Activated CD4-positive, alpha-beta memory T cell treated with anti-CD3 and anti-CD28 coated beads for 36 hours (primary cell): Measurements from ENCODE around the gene FLT3LG. TPM values are rescaled to one million over a fixed set of nuclear protein-coding genes. Genes with fewer than 3 reads are reported as not detected.
A peak's percentile ranks its signal among the peaks of the same experiment; 100 is the strongest.

Source experiments
- CTCF ChIA-PET: fragments of 350-600 bp; sonication (Branson Sonifier 250); formaldehyde crosslinking; loops from one replicate; lab custom pipeline; 2021; ENCODE audit warnings: antibody characterized with exemption, inconsistent platforms; lab: Charles Lee
- POLR2A ChIA-PET: fragments of 350-600 bp; sonication (Branson Sonifier 250); formaldehyde crosslinking; loops from one replicate; lab custom pipeline; 2021; ENCODE audit warnings: antibody characterized with exemption; lab: Charles Lee
- DNase-seq: peaks from one replicate; pipeline ENCODE4 v3.0.0-alpha.2; 2020
- H3K27ac Mint-ChIP-seq: one replicate; pipeline ENCODE4 v1.8.0; 2021; ENCODE audit warnings: mixed read lengths
- H3K27me3 Mint-ChIP-seq: one replicate; pipeline ENCODE4 v1.8.0; 2021; ENCODE audit warnings: mixed read lengths
- H3K36me3 Mint-ChIP-seq: one replicate; pipeline ENCODE4 v1.8.0; 2021; ENCODE audit warnings: mixed read lengths
- H3K4me1 Mint-ChIP-seq: one replicate; pipeline ENCODE4 v1.8.0; 2021; ENCODE audit warnings: low read depth, mixed read lengths
- H3K4me3 Mint-ChIP-seq: one replicate; pipeline ENCODE4 v1.8.0; 2021; ENCODE audit warnings: mild to moderate bottlenecking, mixed read lengths
- H3K9me3 Mint-ChIP-seq: one replicate; pipeline ENCODE4 v1.8.0; 2021; ENCODE audit warnings: mixed read lengths
- intact Hi-C: fragments of 100-400 bp; cut with micrococcal nuclease; formaldehyde crosslinking; loops from one replicate; pipeline ENCODE4 v1.15.1; 2023
- total RNA-seq, 2 experiments: library from RNA; stranded (reverse); gene quantifications; one replicate each; pipeline ENCODE4 v1.2.3, GENCODE V29; 2021

The FLT3LG gene
- total RNA-seq, 2 experiments from 2014 or later, result 50.1 to 51.0 TPM

- Mint-ChIP-seq H3K36me3 (peaks cover 20% of the 10 kb centered on the region), H3K27ac (no peak overlapping the region), H3K9me3 (no peaks in the 10 kb centered on the region), H3K27me3 (no peaks in the 10 kb centered on the region), H3K4me3 (no peak overlapping the region), H3K4me1 (peaks cover 41% of the 10 kb centered on the region)
- intact Hi-C loops, result loop anchor here (1.0 kb wide), 1 partner anchor 44 kb away; no protein-coding TSS in a partner anchor
- DNase-seq, result no peak
- ChIA-PET POLR2A (interaction anchor here (0.6 to 1.1 kb wide), 2 partner anchors 11 to 31 kb away, joined by 3 to 4 read pairs; no protein-coding TSS in a partner anchor), CTCF (interaction anchor here (0.6 to 10.8 kb wide), 16 partner anchors 8 to 180 kb away, joined by 3 to 216 read pairs (median 6); partner anchors contain the start of gene RCN3)
These were observed 29.6 kb downstream of the FLT3LG start for GRCh38 chr19:49503582-49503962.

- Mint-ChIP-seq H3K9me3 (no peaks in the 10 kb centered on the region), H3K36me3 (no peaks in the 10 kb centered on the region), H3K27me3 (no peaks in the 10 kb centered on the region), H3K4me3 (peak overlapping the region; percentile 16), H3K27ac (peak overlapping the region; percentile 65), H3K4me1 (peaks cover 19% of the 10 kb centered on the region)
- ChIA-PET CTCF (interaction anchor here (0.6 to 10.8 kb wide), 24 partner anchors 9 to 181 kb away, joined by 3 to 216 read pairs (median 6); partner anchors contain the start of genes NOSIP and RCN3), POLR2A (no interaction called here)
- DNase-seq, result peak; percentile 87
- intact Hi-C loops, result loop anchor here (1.0 kb wide), 1 partner anchor 64 kb away; no protein-coding TSS in a partner anchor
These were observed 32.6 kb downstream of the FLT3LG start for GRCh38 chr19:49506575-49507105.

- Mint-ChIP-seq H3K36me3 (no peaks in the 10 kb centered on the region), H3K27ac (peak overlapping the region; percentile 1), H3K9me3 (no peaks in the 10 kb centered on the region), H3K4me1 (peaks cover 18% of the 10 kb centered on the region), H3K4me3 (no peak overlapping the region), H3K27me3 (no peaks in the 10 kb centered on the region)
- CTCF ChIA-PET, result interaction anchor here (0.6 to 10.8 kb wide), 5 partner anchors 26 to 190 kb away, joined by 3 to 216 read pairs (median 15); no protein-coding TSS in a partner anchor
- POLR2A ChIA-PET, result no interaction called here
- no peak for DNase-seq
- intact Hi-C loops, result no loop called here
These were observed 33.9 kb downstream of the FLT3LG start for GRCh38 chr19:49507803-49508494.

- H3K9me3 Mint-ChIP-seq, result no peaks in the 10 kb centered on the region
These were observed 39.1 kb downstream of the FLT3LG start for GRCh38 chr19:49512970-49513745.

GRCh38 chr19:49513746-49514118, 39.7 kb downstream of the FLT3LG start:
- no peaks in the 10 kb centered on the region for H3K27me3 Mint-ChIP-seq
- POLR2A ChIA-PET, result interaction anchor here (0.6 to 0.8 kb wide), 3 partner anchors 21 to 66 kb away, joined by 3 to 4 read pairs (median 3); no protein-coding TSS in a partner anchor
- no peak for DNase-seq
- H3K36me3 Mint-ChIP-seq, result no peaks in the 10 kb centered on the region
- CTCF ChIA-PET, result interaction anchor here (0.6 to 4.0 kb wide), 5 partner anchors 21 to 178 kb away, joined by 3 to 25 read pairs (median 3); no protein-coding TSS in a partner anchor
- intact Hi-C loops, result no loop called here
- H3K27ac Mint-ChIP-seq, result peak overlapping the region; percentile 65
- peak overlapping the region; percentile 79 for H3K4me3 Mint-ChIP-seq
- H3K4me1 Mint-ChIP-seq, result peaks cover 27% of the 10 kb centered on the region
- H3K9me3 Mint-ChIP-seq, result no peaks in the 10 kb centered on the region

More at GRCh38 chr19:49512970-49513745, 39.1 kb downstream of the FLT3LG start:
- ChIA-PET CTCF (interaction anchor here (1.0 to 4.0 kb wide), 4 partner anchors 21 to 57 kb away, joined by 3 to 25 read pairs (median 5); no protein-coding TSS in a partner anchor), POLR2A (interaction anchor here (0.6 kb wide), 1 partner anchor 61 kb away, joined by 3 read pairs; no protein-coding TSS in a partner anchor)
- DNase-seq, result peak; percentile 50
- Mint-ChIP-seq H3K27me3 (no peaks in the 10 kb centered on the region), H3K36me3 (no peaks in the 10 kb centered on the region), H3K4me1 (peaks cover 27% of the 10 kb centered on the region), H3K27ac (peak overlapping the region; percentile 65), H3K4me3 (peak overlapping the region; percentile 79)
- intact Hi-C loops, result no loop called here

- POLR2A ChIA-PET, result interaction anchor here (0.6 to 0.8 kb wide), 3 partner anchors 21 to 66 kb away, joined by 3 to 4 read pairs (median 3); no protein-coding TSS in a partner anchor
- DNase-seq, result no peak
- Mint-ChIP-seq H3K36me3 (no peaks in the 10 kb centered on the region), H3K4me1 (peaks cover 27% of the 10 kb centered on the region), H3K27me3 (no peaks in the 10 kb centered on the region), H3K4me3 (peak overlapping the region; percentile 79), H3K27ac (no peak overlapping the region), H3K9me3 (no peaks in the 10 kb centered on the region)
- intact Hi-C loops, result no loop called here
- CTCF ChIA-PET, result interaction anchor here (0.6 to 4.0 kb wide), 5 partner anchors 20 to 178 kb away, joined by 3 to 25 read pairs (median 3); no protein-coding TSS in a partner anchor
These were observed 40.1 kb downstream of the FLT3LG start for GRCh38 chr19:49514151-49514550.

GRCh38 chr19:49515767-49516166, 41.8 kb downstream of the FLT3LG start:
- no peak for DNase-seq
- CTCF ChIA-PET, result interaction anchor here (0.6 to 4.0 kb wide), 3 partner anchors 9 to 31 kb away, joined by 3 to 25 read pairs (median 11); no protein-coding TSS in a partner anchor
- no peak overlapping the region for H3K27ac Mint-ChIP-seq
- no peaks in the 10 kb centered on the region for H3K9me3 Mint-ChIP-seq
- intact Hi-C loops, result no loop called here
- H3K27me3 Mint-ChIP-seq, result no peaks in the 10 kb centered on the region
- POLR2A ChIA-PET, result no interaction called here
- H3K36me3 Mint-ChIP-seq, result no peaks in the 10 kb centered on the region
- peaks cover 27% of the 10 kb centered on the region for H3K4me1 Mint-ChIP-seq
- H3K4me3 Mint-ChIP-seq, result no peak overlapping the region

GRCh38 chr19:49518033-49518432, 44.0 kb downstream of the FLT3LG start:
- no peaks in the 10 kb centered on the region for H3K36me3 Mint-ChIP-seq
- H3K27ac Mint-ChIP-seq, result no peak overlapping the region
- intact Hi-C loops, result no loop called here
- no peak for DNase-seq
- no peak overlapping the region for H3K4me3 Mint-ChIP-seq
- CTCF ChIA-PET, result no interaction called here
- no peaks in the 10 kb centered on the region for H3K27me3 Mint-ChIP-seq
- POLR2A ChIA-PET, result no interaction called here
- H3K4me1 Mint-ChIP-seq, result peaks cover 13% of the 10 kb centered on the region
- no peaks in the 10 kb centered on the region for H3K9me3 Mint-ChIP-seq

- ChIA-PET POLR2A (no interaction called here), CTCF (interaction anchor here (1.4 to 1.6 kb wide), 4 partner anchors 13 to 50 kb away, joined by 3 to 10 read pairs (median 7); no protein-coding TSS in a partner anchor)
- no peak overlapping the region for H3K4me3 Mint-ChIP-seq
- no peaks in the 10 kb centered on the region for H3K27me3 Mint-ChIP-seq
- DNase-seq, result no peak
- no peak overlapping the region for H3K27ac Mint-ChIP-seq
- H3K36me3 Mint-ChIP-seq, result no peaks in the 10 kb centered on the region
- intact Hi-C loops, result no loop called here
- H3K4me1 Mint-ChIP-seq, result peaks cover 1% of the 10 kb centered on the region
- H3K9me3 Mint-ChIP-seq, result no peaks in the 10 kb centered on the region
These were observed 46.8 kb downstream of the FLT3LG start for GRCh38 chr19:49520705-49521319.

GRCh38 chr19:49524812-49525455, 50.9 kb downstream of the FLT3LG start:
- POLR2A ChIA-PET, result no interaction called here
- no peaks in the 10 kb centered on the region for H3K9me3 Mint-ChIP-seq
- H3K4me1 Mint-ChIP-seq, result peaks cover 13% of the 10 kb centered on the region
- no peaks in the 10 kb centered on the region for H3K27me3 Mint-ChIP-seq
- no peak for DNase-seq
- no peak overlapping the region for H3K4me3 Mint-ChIP-seq
- CTCF ChIA-PET, result interaction anchor here (1.0 to 1.5 kb wide), 2 partner anchors 9 to 21 kb away, joined by 3 to 7 read pairs; no protein-coding TSS in a partner anchor
- H3K36me3 Mint-ChIP-seq, result no peaks in the 10 kb centered on the region
- intact Hi-C loops, result no loop called here
- H3K27ac Mint-ChIP-seq, result no peak overlapping the region
